Type B pancreatic cell (in vitro differentiated cells): ENCODE data around the gene DTNBP1. TPM values are rescaled to one million over a fixed set of nuclear protein-coding genes. Genes with fewer than 3 reads are reported as not detected.

Source experiments
- DNase-seq: peaks from one replicate; pipeline ENCODE4 v3.0.0; 2021; ENCODE audit warnings: mixed read lengths; ENCODE audit not compliant: unreplicated experiment; ENCODE audit errors: extremely low spot score
- H3K27ac Mint-ChIP-seq: 2 replicates; pipeline ENCODE4 v1.8.0; 2021; ENCODE audit warnings: mild to moderate bottlenecking, mixed read lengths
- H3K27me3 Mint-ChIP-seq: 2 replicates; pipeline ENCODE4 v1.8.0; 2021; ENCODE audit warnings: mixed read lengths
- H3K36me3 Mint-ChIP-seq: 2 replicates; pipeline ENCODE4 v1.8.0; 2021; ENCODE audit warnings: mixed read lengths
- H3K4me1 Mint-ChIP-seq: one replicate; pipeline ENCODE4 v1.8.0; 2021; ENCODE audit warnings: mixed read lengths; ENCODE audit not compliant: unreplicated experiment
- H3K4me3 Mint-ChIP-seq: 2 replicates; pipeline ENCODE4 v1.8.0; 2021; ENCODE audit warnings: mild to moderate bottlenecking, mixed read lengths
- H3K9me3 Mint-ChIP-seq: 2 replicates; pipeline ENCODE4 v1.8.0; 2021; ENCODE audit warnings: mixed read lengths
- total RNA-seq: library from RNA; stranded (reverse); gene quantifications from 2 replicates; pipeline ENCODE4 v1.2.1, GENCODE V29; 2021; ENCODE audit warnings: low replicate concordance
- TF ChIP-seq, protein P1 (sequence below): fragments of 200-600 bp; sonication (generic); conservative IDR thresholded peaks from 2 replicates; pipeline ENCODE4 v1.5.0; 2021; ENCODE audit warnings: antibody characterized with exemption, mild to moderate bottlenecking

DTNBP1 gene
- total RNA-seq, 1 donor from 2014 or later = 11.6 TPM

GRCh38 chr6:15522856-15523529 lies 139.8 kb downstream of the DTNBP1 start:
- Mint-ChIP-seq H3K27me3 (no peaks in the 10 kb centered on the region), H3K4me1 (no peaks in the 10 kb centered on the region), H3K9me3 (peaks cover 24% of the 10 kb centered on the region), H3K4me3 (no peak overlapping the region), H3K27ac (no peak overlapping the region), H3K36me3 (peaks cover 78% of the 10 kb centered on the region)
- DNase-seq = peak; percentile 45
- TF ChIP-seq, protein P1, sequence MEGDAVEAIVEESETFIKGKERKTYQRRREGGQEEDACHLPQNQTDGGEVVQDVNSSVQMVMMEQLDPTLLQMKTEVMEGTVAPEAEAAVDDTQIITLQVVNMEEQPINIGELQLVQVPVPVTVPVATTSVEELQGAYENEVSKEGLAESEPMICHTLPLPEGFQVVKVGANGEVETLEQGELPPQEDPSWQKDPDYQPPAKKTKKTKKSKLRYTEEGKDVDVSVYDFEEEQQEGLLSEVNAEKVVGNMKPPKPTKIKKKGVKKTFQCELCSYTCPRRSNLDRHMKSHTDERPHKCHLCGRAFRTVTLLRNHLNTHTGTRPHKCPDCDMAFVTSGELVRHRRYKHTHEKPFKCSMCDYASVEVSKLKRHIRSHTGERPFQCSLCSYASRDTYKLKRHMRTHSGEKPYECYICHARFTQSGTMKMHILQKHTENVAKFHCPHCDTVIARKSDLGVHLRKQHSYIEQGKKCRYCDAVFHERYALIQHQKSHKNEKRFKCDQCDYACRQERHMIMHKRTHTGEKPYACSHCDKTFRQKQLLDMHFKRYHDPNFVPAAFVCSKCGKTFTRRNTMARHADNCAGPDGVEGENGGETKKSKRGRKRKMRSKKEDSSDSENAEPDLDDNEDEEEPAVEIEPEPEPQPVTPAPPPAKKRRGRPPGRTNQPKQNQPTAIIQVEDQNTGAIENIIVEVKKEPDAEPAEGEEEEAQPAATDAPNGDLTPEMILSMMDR = no peak

DNA sequence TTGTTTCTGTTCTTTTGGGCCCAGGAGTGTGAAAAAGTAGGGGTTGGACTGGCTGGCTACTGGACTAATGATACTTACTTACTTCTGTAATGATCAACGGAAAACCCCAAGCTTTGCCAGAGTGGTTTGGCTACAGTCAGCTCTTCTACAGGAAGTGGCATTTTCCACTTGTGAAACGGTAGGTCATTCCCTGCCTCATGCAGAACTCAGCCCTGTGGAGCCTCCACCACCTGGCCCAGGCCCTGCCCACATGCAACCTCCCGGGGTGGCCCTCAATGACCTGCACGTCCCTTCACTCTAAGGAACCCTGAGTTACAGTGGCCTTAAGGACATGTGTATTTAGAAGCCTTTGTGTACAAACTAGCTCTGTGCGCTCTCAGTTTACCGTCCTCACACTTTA lies 140.4 kb downstream of the DTNBP1 start:
- H3K4me1 Mint-ChIP-seq = no peaks in the 10 kb centered on the region
- H3K9me3 Mint-ChIP-seq = peaks cover 20% of the 10 kb centered on the region
- no peak for DNase-seq
- H3K4me3 Mint-ChIP-seq = no peak overlapping the region
- H3K27ac Mint-ChIP-seq = no peak overlapping the region
- H3K36me3 Mint-ChIP-seq = peaks cover 75% of the 10 kb centered on the region
- no peaks in the 10 kb centered on the region for H3K27me3 Mint-ChIP-seq
- TF ChIP-seq, protein P1 = no peak

- no peak for DNase-seq
- no peaks in the 10 kb centered on the region for H3K27me3 Mint-ChIP-seq
- peaks cover 75% of the 10 kb centered on the region for H3K36me3 Mint-ChIP-seq
- no peak overlapping the region for H3K4me3 Mint-ChIP-seq
- H3K27ac Mint-ChIP-seq = no peak overlapping the region
- no peaks in the 10 kb centered on the region for H3K4me1 Mint-ChIP-seq
- H3K9me3 Mint-ChIP-seq = peaks cover 20% of the 10 kb centered on the region
- TF ChIP-seq, protein P1 = no peak
Observed at GRCh38 chr6:15522026-15522425, 140.8 kb downstream of the DTNBP1 start.

DNA sequence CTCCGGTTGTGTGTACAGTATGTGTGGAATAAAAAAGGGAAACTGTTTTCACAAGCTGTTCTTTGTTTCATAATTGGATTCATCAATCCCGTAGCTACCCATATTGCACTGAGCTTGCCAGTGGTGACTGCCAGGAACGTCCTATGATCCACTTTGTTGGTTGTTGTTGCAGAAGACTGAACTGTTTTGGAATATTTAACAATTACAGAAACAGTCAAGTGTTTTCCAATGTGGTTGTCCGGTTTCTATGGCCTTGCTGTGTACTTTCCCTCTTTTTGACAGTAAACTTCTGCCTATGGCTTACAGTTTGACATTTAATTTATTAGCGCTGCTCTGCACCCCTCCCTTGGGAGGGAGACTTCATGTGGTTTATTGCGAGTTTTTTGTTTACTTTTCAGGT lies 141.2 kb downstream of the DTNBP1 start:
- TF ChIP-seq, protein P1 = no peak
- Mint-ChIP-seq H3K27me3 (no peaks in the 10 kb centered on the region), H3K9me3 (peaks cover 16% of the 10 kb centered on the region), H3K4me3 (no peak overlapping the region), H3K4me1 (no peaks in the 10 kb centered on the region), H3K27ac (no peak overlapping the region), H3K36me3 (peaks cover 71% of the 10 kb centered on the region)
- no peak for DNase-seq

DNA sequence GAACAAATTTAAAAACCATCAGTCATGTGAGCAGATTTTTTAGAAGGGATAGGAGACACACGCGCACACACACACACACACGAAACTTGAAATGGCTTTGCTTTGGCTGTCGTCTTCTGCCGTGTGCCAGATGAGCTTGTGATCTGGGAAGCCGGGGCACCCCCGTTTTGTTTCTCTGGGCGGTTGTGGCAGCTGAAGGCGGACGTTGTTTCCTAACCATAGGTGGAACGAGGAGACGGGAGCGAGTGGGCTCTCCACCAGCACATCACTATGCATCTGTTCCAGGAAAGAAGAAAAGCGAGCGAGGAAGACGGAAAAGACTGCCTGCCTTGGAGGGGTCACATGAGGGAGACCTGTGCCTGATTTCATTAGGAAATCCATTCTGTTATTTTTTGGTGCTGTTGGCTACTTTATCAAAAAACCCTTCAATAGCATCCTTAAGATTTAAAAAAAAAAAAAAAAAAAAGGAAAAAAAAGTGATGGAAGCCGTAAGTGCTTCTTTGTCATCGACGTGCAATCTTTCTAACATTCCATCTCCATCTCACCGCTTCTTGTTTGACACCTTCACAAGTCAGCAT lies 142.1 kb downstream of the DTNBP1 start:
- Mint-ChIP-seq H3K36me3 (peaks cover 68% of the 10 kb centered on the region), H3K4me1 (no peaks in the 10 kb centered on the region), H3K27ac (no peak overlapping the region), H3K4me3 (no peak overlapping the region), H3K9me3 (peaks cover 10% of the 10 kb centered on the region), H3K27me3 (no peaks in the 10 kb centered on the region)
- TF ChIP-seq, protein P1 = no peak
- no peak for DNase-seq
